GM23338 (cell line): ENCODE results near the gene TOE1.

Experiments used
- CREB1 ChIP-seq: fragments of 250-450 bp; sonication (Bioruptor Pico); IDR thresholded peaks from 2 replicates; pipeline ENCODE4 v1.5.0; 2020; ENCODE audit warnings: low read depth, mild to moderate bottlenecking, moderate library complexity
- CTCF ChIP-seq, 2 experiments: fragments of 200-600 bp in 1 of 2; sonication (generic) in 1 of 2; conservative IDR thresholded peaks; 2 replicates each; pipeline versions ENCODE4 v1.5.1 to v1.6.1; 2016 to 2017; ENCODE audit warnings: antibody characterized with exemption in 2 of 2, low read depth in 2 of 2, mild to moderate bottlenecking in 2 of 2, moderate library complexity in 1 of 2
- ETS1 ChIP-seq: IDR thresholded peaks from 2 replicates; pipeline ENCODE4 v1.6.1; 2016; ENCODE audit warnings: antibody characterized with exemption
- EZH2 ChIP-seq: fragments of 200-600 bp; sonication (generic); IDR thresholded peaks from one replicate; pipeline ENCODE4 v1.8.0; 2017; ENCODE audit warnings: antibody characterized with exemption, mild to moderate bottlenecking, low read depth; ENCODE audit not compliant: unreplicated experiment
- EZH2phosphoT487 ChIP-seq: fragments of 200-600 bp; sonication (generic); IDR thresholded peaks from one replicate; pipeline ENCODE4 v1.8.1; 2018; ENCODE audit warnings: antibody characterized with exemption; ENCODE audit not compliant: unreplicated experiment
- JUNB ChIP-seq: IDR thresholded peaks from one replicate; pipeline ENCODE4 v1.6.1; 2016; ENCODE audit warnings: antibody characterized with exemption; ENCODE audit not compliant: unreplicated experiment
- NANOG ChIP-seq: IDR thresholded peaks from 2 replicates; pipeline ENCODE4 v1.6.1; 2016; ENCODE audit warnings: antibody characterized with exemption, borderline replicate concordance
- POLR2AphosphoS5 ChIP-seq: IDR thresholded peaks from 2 replicates; pipeline ENCODE4 v1.6.1; 2016; ENCODE audit warnings: antibody characterized with exemption, low read depth
- REST ChIP-seq: IDR thresholded peaks from one replicate; pipeline ENCODE4 v1.6.1; 2018; ENCODE audit warnings: antibody characterized with exemption; ENCODE audit not compliant: unreplicated experiment
- ZNF331 ChIP-seq: fragments of 250-450 bp; sonication (Bioruptor Pico); IDR thresholded peaks from 2 replicates; pipeline ENCODE4 v1.5.0; 2020; ENCODE audit warnings: low read depth, mild to moderate bottlenecking, moderate library complexity
- ZNF462 ChIP-seq: fragments of 250-450 bp; sonication (Bioruptor Pico); IDR thresholded peaks from 2 replicates; pipeline ENCODE4 v1.5.0; 2020; ENCODE audit warnings: mild to moderate bottlenecking, moderate library complexity

- no peak for TF ChIP-seq EZH2
- TF ChIP-seq POLR2AphosphoS5: peak; percentile 98
- peak in 1 of 2 experiments; percentile 25; a peak in 1 of 4 replicates for TF ChIP-seq CTCF (conservative IDR thresholded peaks at IDR 0.05; ENCODE audit: low read depth in 2 of 2)
- no peak for TF ChIP-seq EZH2phosphoT487
- TF ChIP-seq REST: no peak
- TF ChIP-seq CREB1 (CRISPR knock-in tag): peak; percentile 52
- TF ChIP-seq JUNB: no peak
- TF ChIP-seq ETS1: peak; percentile 54
- TF ChIP-seq ZNF331 (CRISPR knock-in tag): no peak
- no peak for TF ChIP-seq ZNF462 (CRISPR knock-in tag)
- TF ChIP-seq NANOG: no peak
Measured at GRCh38 chr1:45326627-45327623, 13.0 kb upstream of the TOE1 start, which contains the start of gene HPDL.
